TTC549 (cell line): ENCODE data around the gene SLC9A3.
"Not testable (repeated sequence)": the region's sequence is repeated elsewhere in the genome, so short reads cannot be mapped to it uniquely, and the experiment has no call there.

Experiments
- FAIRE-seq: peaks from 2 replicates; lab custom pipeline; 2012; peaks lifted over from hg19 to GRCh38; lab: Jason Lieb, UNC

Gene SLC9A3

GRCh38 chr5:488744-489688 lies 35.2 kb downstream of the SLC9A3 start:
- no peak for FAIRE-seq

- FAIRE-seq = no peak
Observed at GRCh38 chr5:488241-488640, 36.0 kb downstream of the SLC9A3 start.

- FAIRE-seq = not testable (repeated sequence)
Observed at GRCh38 chr5:486597-486996, 37.7 kb downstream of the SLC9A3 start.

GRCh38 chr5:485946-486491 lies 38.2 kb downstream of the SLC9A3 start:
- FAIRE-seq = no peak

- FAIRE-seq = no peak
Observed at GRCh38 chr5:485113-485945, 38.9 kb downstream of the SLC9A3 start.

GRCh38 chr5:484556-484955 lies 39.7 kb downstream of the SLC9A3 start:
- no peak for FAIRE-seq

GRCh38 chr5:483434-484140 lies 40.7 kb downstream of the SLC9A3 start:
- no peak for FAIRE-seq

- FAIRE-seq = no peak
Observed at GRCh38 chr5:483011-483410, 41.2 kb downstream of the SLC9A3 start.

GRCh38 chr5:482506-482905 lies 41.7 kb downstream of the SLC9A3 start:
- FAIRE-seq = no peak

- no peak for FAIRE-seq
Observed at GRCh38 chr5:482021-482420, 42.2 kb downstream of the SLC9A3 start.

- no peak for FAIRE-seq
Observed at GRCh38 chr5:481347-481746, 42.9 kb downstream of the SLC9A3 start.

GRCh38 chr5:479566-480319 lies 44.5 kb downstream of the SLC9A3 start:
- no peak for FAIRE-seq

GRCh38 chr5:478982-479535 lies 45.2 kb downstream of the SLC9A3 start:
- no peak for FAIRE-seq

- FAIRE-seq = no peak
Observed at GRCh38 chr5:478369-478981, 45.8 kb downstream of the SLC9A3 start.

GRCh38 chr5:477871-478270 lies 46.4 kb downstream of the SLC9A3 start:
- FAIRE-seq = no peak

- FAIRE-seq = no peak
Observed at GRCh38 chr5:477247-477646, 47.0 kb downstream of the SLC9A3 start.

- FAIRE-seq = no peak
Observed at GRCh38 chr5:476814-477175, 47.5 kb downstream of the SLC9A3 start.

GRCh38 chr5:476102-476813 lies 48.0 kb downstream of the SLC9A3 start:
- no peak for FAIRE-seq

GRCh38 chr5:475704-476101 lies 48.5 kb downstream of the SLC9A3 start:
- FAIRE-seq = no peak
